Stimulated activated CD4-positive, alpha-beta T cell treated with anti-CD3 and anti-CD28 coated beads, Interleukin-2, amount 100 ng/mL, for 24 hours (primary cell): ENCODE measurements around the gene SLC25A6.
A peak's percentile ranks its signal among the peaks of the same experiment; 100 is the strongest.
"Not testable (repeated sequence)": the region's sequence is repeated elsewhere in the genome, so short reads cannot be mapped to it uniquely, and the experiment has no call there.

Experiments used
- DNase-seq, 2 donors: peaks; one replicate each; pipeline ENCODE4 v3.0.0-alpha.2; 2020

The SLC25A6 gene

DNA sequence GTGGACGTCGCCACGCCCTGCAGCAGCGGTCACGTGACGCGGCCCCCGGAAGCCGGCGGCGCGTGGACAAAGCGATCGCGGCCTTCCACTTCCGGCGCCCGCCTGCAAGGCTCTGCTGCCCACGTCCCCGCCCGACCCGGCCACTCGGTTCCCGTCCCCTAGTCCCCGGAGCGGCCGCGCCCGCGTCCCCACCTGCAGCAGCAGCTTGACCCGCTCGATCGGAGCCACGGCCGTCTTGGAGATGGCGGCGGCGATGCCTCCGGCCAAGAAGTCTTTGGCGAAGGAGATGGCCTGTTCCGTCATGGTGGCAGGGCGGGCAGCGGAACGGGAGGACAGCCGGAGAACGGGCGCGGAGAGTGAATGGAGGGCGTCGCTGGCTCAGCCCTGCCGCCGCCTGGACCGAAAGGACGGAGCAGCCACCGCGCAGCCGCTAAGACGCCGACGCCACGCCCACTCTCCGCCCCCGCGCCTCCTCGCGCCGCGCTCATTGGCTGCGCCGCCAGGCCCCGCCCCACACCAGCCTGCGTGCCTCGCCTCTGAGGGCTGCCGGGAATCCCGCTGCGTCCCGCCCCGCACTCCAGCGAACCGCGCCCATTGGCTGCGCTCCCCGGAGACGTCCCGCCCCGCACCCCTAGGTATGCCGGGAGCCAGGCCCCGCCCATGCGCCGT, at the start of gene SLC25A6:
Gene SLC25A6, minus strand, starts transcription at position 407 of the 669 bp plus-strand sequence. Its CDS starts 104 bp downstream, at position 303.
- peak; percentile 100 for DNase-seq

DNA sequence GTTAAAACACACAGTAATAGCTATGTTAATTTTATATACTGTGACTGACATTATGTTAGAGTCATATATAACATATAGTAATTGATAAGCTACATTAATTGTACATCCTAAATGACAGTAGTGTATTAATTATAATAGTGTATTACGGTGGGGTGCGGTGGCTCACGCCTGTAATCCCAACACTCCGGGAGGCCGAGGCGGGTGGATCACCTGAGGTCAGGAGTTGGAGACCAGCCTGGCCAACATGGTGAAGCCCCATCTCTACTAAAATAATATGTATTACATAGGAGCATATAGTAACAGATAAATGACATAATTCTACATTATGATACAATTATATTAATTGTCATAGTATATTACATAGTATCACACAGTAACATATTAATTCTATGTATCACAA, 48.6 kb upstream of the SLC25A6 start:
- no peak for DNase-seq

DNA sequence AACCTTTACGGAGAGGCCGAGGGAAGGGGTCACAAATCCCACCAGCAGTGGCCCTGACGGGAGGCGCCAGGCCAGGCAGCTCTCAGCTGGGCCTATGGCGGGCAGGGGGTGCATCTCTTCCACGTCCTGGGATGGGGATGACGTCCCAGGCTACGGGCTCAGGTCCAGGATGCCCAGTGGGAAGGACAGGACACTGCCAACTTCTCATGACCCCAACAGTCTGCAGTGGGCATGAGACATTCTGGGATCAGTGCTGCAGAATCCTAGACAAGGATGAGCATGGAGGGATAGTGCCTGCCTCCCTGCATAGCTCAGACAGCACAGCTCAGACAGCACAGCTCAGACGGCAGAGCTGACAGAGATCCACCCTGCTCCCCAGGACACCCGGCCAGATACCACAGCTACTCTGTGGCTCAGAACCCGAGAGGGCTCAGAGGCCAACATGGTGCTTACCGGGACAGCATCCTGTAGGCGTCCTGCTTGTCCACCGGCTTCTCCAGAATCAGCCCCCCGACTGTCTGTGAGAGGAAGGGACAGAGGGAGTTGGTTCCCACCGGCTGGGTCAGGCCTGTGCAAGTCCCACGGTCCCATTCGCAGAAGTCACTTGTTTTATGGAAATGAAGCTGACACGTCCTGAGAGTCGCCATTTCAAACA, 43.5 kb upstream of the SLC25A6 start:
- no peak for DNase-seq

DNA sequence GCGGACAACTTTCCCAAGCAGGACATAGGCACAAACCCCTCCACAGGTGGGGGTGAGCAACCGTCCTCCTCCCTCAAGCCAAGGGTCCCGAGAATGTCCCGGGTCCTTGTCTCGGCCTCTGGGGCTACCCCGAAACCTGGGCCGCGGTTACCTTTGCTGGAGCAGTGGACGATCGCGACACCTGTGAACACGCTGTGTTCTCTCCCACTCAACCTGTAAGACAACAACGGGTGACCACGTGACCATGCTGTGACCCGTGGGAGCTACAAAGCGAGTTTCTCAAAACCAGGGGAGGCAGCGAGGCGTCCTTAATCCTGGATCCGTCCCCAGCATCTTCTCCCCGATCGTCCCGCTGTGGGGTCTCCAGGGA, 42.9 kb upstream of the SLC25A6 start:
- DNase-seq: no peak

DNA sequence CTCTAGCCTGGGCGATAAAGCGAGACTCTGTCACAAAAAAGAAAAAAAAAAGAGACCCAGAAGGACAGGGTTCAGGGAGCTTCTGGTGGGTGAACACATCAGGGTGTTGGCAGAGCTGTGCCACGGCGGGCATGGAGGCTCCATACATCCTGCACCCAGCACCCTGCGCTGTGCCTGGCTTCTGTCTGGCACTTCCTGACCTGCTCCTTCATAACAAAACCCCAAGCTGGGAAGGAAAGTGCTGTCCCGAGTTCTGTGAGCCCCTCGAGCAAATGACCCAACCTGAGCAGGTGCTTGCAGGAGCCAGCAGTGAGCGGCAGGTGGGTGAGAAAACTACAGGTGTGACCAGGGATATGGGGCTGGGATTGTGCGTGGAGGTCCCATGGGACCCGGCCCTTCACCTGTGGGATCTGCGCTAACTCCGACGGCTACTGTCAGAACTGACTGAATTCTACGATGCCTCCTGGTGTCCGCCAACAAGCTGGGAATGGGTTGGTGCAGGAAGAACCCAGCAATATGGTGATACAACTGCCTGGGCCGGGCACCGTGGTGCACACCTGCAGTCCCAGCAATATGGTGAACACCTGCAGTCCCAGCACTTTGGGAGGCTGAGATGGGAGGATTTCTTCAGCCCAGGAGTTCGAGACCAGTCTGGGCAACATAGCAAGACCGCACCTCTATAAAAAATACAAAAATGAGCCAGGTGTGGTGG, 41.9 kb upstream of the SLC25A6 start:
- DNase-seq: no peak

DNA sequence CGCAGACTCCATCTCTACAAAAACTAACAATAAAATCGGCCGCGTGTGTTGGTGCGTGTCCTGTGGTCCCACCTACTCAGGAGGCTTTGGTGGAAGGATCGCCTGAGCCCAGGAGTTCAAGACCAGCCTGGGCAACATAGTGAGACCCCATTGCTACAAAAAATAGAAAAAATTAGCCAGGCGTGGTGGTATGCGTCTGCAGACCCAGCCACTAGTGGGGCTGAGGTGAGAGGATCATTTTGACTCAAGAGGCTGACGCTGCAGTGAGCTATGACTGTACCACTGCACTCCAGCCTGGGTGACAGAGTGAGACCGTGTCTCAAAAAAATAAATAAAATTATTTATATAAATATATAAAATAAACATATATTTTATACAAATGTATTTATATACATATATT, 38.5 kb upstream of the SLC25A6 start:
- no peak for DNase-seq

DNA sequence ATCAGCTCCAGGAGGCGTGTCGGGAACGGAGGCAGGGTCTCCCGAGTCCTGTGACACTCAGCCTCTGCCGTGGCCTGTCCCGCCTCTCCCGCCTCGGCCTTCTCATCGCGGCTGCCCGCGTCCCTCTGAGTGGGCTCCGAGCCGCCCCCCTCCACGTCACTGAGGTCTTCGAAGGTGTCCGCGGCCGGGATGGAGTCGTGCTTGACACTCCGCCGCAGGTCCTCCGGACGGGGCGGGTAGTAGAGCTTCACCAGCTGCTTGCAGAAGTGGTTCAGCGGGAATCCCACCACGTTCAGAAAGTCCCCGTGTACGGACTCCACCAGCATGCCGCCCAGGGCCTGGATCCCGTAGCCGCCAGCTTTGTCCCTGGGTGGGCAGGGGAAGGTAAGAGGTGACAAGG, 35.8 kb upstream of the SLC25A6 start:
- DNase-seq: no peak

DNA sequence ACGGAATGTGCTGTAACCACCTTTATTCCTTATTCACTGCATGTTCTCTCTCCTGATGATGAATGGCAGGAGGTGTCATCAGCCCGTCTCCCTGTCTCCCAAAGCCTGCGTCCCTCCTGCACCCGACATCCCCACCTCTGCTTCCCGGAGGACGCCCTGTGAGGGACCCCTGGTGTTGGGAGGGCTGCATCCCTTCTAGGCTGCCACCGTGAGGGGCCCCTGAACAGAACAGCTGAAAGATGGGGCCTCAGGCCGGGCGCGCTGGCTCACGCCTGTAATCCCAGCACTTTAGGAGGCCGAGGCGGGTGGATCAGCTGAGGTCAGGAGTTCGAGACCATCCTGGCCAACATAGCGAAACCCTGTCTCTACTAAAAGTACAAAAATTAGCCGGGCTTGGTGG, 34.4 kb upstream of the SLC25A6 start:
- DNase-seq: not testable (repeated sequence)

DNA sequence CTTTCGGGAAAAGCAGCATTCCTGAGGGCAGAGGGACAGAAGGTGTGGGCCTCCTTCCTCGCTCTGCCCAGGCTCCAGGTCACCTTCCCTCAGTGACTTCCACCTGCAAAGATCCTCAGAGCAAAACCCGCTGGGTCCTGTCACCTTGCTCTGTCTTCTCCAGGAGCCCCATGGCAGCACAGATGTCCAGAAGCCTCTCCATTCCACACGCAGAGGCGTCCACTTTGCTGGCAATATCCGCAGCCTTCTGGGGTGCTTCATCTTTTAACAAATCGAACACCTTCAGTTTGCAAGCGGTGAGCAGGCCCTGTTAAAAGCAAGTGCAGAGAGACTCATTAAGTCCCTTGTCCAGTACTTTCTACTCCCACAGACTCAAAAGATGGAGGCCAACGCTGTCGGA, 33.5 kb upstream of the SLC25A6 start:
- no peak for DNase-seq

DNA sequence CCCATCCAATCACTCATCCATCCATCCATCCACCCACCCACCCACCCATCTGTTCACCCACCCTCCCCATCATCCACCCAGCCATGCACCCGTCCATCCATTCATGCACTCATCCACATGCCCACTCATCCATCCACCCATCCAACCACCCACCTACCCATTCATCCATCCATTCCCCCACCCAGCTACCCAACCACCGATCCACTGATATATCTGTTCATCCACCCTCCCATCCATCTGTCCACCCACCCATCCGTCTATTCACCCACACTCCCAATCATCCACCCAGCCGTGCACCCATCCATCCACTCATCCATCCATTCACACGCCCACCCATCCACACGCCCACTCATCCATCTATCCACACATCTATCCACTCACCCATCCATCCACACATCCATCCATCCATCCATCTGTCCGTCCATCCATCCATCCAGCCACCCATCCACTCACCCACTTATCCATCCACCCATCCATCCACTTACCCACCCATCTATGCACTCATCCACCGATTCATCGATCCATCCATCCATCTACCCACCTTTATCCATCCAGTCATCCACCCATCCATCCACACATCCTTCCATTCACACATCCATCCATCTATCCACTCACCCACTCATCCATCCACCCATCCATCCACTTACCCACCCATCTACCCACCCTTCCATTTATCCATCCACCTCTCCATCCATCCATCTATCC, 32.4 kb upstream of the SLC25A6 start:
- DNase-seq: no peak

DNA sequence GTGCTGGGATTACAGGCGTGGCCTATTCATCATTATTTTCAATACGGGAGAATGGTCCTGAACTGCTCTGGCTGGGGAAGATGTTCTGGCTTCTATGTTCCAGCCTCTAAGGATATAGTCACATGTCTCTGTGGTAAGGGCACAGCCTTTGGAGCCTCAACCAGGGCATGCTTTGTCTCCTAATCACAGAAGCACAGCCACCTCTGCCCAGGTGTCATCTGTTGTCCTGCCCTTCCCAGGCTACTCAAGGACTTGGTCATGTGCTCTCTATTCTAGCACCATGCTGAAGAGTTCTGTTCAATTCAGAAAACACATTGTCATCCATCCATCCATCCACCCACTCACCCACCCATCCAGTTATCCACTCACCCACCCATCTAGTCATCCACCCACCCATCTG, 31.3 kb upstream of the SLC25A6 start:
- no peak for DNase-seq

DNA sequence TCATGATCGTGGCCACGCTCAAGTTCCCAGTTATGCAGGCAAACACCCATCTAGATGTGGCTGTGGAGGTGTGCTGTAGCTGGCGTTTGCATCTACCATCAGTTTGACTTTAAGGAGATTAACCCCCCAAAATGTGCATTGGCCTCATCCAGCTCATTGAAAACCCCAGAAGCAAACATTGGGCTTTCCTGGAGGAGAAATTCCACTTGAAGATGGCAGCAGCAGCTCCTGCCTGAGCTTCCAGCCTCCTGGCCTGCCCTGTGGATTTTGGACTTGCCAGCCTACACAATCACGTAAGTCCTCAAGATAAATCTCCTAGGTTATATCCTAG, 30.2 kb upstream of the SLC25A6 start:
- no peak for DNase-seq

DNA sequence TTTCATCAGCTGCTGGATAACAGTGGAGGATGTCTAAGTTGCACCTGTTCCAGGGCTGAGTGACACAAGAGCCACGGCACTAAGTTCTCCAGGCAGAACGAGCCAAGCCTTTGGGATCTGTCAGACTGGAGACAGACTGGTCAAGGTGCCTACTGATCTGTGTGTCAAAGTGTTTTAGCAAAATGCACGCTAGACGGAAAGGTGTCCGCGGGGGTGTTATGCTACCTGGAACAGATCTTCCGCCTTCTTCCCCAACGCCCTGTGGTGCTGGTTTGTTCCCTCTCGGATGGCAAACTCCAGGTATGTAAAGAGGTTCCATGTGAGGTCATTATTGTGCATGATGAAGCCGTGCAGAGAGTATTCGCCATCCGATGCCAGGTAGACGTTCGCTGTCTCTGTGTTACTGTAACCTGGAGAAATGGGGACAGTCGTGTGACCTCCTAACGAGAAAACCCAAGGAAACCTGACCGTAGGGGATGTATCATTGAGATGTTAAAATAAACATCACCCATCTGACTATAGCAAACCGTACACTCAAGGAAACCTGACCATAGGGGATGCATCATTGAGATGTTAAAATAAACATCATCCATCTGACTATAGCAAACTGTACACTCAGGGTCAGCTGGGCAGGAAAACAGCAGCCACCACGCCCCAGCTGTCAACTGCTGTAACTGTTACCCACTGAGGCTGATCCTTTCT, 29.7 kb upstream of the SLC25A6 start:
- DNase-seq: no peak

DNA sequence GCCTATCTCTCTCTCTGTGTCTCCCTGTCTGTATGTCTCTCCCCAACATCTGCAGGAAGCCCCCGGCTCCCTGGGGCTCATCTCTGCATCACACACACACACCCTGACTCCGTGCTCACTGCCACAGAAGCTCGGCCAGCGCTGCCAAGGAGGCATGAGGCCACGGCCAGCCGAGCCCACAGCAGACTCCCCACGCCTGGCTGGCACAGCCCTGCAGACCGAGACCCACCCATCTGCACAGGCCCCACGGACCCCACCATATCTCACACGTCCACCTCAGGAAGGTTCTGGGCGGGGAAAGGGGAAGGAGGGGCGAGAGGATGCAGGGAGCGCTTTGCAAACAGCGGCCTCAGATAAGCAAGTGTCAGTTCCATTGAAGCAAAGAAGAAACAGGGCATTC, 28.5 kb upstream of the SLC25A6 start:
- DNase-seq: no peak

DNA sequence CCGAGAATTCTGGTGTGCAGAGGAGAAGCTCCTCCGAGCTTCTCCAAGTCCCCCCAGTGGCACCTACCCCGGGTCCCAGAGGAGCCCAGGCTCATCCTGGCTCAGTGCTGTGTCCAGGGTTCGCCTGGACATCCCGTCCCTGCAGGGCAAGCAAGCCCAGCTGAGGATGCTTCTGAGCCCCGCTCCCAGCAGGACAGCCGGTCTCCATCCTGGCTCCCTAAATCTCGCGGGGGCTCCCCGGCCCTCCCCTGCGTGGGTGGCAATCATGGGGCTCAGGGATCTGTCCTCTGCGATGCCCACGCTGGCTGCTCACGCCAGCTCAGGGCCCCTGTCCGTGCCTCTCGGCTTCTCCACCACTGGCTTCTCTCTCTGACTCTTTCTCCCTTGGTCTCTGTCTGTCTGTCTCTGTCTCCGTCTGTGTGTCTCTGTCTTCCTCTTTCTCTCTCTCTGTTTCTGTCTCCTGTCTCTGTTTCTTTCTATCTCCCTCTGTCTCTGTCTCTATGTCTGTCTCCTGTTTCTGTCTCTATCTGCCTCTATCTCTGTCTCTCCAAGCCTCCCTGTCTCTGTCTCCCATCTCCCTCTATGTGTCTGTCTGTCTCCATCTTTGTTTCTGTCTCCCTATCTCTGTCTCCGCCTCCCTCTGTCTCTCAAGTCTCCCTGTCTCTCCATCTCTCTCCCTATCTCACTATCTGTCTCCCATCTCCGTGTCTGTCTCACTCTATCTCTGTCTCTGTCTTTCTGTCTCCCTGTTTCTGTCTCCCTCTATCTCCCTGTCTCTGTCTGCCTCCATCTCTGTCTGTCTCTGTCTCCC, 27.8 kb upstream of the SLC25A6 start:
- DNase-seq: no peak

DNA sequence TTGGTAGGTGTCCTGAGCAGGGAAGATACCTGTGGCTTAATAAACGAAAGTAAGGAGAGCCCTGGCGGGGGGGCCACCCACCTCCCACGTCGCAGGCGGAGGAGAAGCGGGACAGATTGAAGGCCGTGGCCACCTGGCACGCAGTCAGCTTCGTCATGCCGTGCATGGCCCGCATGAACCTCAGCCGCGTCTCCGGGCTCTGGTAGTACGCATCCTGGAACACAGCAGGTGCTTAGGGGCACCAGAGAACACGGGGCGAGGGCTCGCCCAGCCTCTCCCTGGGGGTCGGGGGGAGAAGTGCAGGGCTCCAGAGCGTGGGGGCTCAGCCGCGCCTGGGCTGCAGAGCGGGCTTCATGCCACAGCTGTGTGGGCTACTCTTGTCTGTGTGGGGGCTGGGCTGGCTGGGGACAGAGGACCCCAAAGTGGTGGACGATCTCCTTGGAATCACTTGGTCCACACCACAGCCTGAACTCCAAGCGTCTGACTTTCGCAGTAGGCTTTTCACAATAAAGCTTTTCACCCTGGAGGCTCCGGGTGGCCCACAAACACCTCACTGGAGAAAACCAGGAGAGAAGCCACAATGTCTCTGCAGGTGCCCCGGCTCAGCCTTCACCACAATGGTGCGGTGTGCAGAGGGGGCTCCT, 27.1 kb upstream of the SLC25A6 start:
- DNase-seq: no peak

DNA sequence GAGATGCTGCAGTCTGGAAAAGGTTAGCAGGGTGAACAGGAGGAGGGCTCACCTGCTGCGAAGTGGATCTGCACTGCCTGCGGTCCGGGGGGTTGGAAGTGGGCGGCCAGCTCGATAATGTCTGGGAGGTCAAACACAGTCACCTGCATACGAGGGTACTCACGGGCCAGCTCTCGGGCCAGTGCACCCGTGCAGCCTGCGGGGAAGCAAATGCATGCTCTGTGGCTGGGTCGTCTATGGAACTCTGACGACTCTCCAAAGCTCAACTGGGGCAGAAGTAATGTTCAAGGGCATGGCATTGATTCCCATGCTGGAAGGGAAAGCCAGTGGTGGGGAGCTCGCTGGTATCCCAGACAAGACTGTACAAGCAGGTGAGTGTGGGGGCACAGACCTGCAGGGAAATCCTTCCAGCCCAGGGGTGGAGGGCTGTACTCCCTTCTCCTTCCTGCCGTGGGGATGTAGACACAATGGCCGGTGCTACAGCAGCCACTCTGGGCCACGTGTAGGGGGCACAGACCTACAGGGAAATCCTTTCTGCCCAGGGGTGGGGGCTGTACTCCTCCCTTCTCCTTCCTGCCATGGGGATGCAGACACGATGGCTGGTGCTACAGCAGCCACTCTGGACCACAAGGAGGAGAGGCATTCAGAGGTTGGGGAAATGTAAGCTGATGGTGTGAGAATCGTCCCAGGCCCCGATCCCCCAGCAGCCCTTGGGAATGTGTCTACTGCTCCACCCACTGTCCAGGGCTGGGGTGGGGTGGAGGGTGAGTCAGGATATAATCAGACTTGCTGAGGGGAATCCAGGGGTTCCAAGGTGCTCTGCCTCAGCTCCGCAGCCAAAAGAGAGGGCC, 26.2 kb upstream of the SLC25A6 start:
- DNase-seq: no peak

DNA sequence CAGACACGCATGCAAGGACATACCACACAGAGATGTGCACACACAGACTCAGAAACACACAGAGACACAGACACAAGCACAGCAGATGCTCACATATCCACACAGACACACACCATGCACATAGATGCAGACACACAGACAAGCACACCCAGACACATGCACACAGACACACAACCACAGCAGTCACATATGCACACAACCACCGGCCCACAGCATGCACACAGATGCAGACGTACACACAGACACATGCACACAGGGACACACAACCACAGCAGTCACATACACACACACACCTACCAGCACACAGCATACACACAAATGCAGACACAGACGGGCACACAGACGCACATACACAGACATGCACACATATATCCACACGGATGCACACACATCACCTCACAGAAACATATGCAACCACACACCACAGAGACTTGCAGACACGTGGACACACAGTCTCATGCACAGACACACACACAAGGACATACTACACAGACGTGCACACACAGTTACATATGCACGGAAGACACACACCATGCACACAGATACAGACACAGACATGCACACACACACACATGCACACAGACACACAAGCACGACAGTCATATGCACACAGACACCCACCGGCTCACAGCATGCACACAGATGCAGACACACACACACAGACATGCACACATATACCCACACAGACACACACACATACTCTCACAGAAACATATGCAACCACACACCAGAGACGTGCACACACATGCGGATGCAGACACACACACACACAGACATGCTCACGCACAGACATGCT, 25.2 kb upstream of the SLC25A6 start:
- DNase-seq: no peak

DNA sequence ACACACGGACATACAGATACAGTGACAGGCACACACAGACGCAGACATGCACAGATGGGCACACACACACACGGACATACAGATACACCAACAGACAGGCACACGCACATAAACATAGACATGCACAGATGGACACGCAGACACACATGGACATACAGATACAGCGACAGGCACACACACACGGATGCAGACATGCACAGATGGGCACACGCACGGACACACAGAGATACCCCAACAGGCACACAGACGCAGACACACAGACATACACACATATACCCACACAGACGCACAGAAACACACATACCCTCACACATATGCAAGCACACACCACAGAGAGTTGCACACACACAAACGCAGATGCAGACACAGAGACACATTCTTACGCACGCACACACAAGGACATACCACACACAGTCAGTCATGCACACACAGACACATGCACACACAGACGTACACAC, 24.4 kb upstream of the SLC25A6 start:
- DNase-seq: no peak
